ENCODE results near the gene ERMN.

Gene ERMN

GRCh38 chr2:157301307-157301706, 24.3 kb downstream of the ERMN start:
- no peaks in the 10 kb centered on the region for H3F3A ChIP-seq (ENCODE audit: insufficient read depth, low read length)

DNA sequence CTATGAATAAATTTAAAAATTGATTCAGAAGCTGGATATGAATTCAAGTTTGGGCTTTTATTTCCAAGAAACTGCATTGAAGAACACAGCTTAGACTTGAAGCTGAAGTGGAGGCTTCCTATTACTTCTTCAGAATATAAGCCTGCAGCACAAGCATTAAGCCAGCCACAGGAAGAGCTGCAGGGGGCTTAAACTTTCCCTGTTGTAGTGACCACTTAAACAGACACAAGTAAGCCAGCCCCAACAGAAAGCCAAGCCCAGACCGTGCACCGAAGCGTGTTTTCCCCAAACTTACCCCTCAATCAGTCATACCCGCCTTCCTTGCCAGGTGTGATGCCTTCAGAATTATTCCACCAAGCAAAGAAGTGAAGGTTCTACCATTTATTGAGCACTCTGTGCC, 28.7 kb downstream of the ERMN start:
- Histone ChIP-seq H3K79me2 (ENCODE audit: insufficient read depth, low read length) (no peaks in the 10 kb centered on the region), H3K36me3 (ENCODE audit: insufficient read depth, low read length) (no peaks in the 10 kb centered on the region), H3K4me1 (ENCODE audit: insufficient read depth, low read length, severe bottlenecking) (no peaks in the 10 kb centered on the region), H3K9me2 (ENCODE audit: low read depth, low read length) (no peaks in the 10 kb centered on the region), H3F3A (ENCODE audit: insufficient read depth, low read length) (no peaks in the 10 kb centered on the region), H3K27me3 (ENCODE audit: insufficient read depth, low read length) (no peaks in the 10 kb centered on the region), H3K4me2 (ENCODE audit: low read length) (no peak overlapping the region), H4K20me1 (ENCODE audit: insufficient read depth, low read length) (no peaks in the 10 kb centered on the region), H3K27ac (ENCODE audit: low read depth, low read length, poor library complexity, severe bottlenecking) (no peak overlapping the region), H3K9me3 (ENCODE audit: low read length) (no peaks in the 10 kb centered on the region), H3K4me3 (ENCODE audit: low read depth, low read length, poor library complexity, severe bottlenecking) (no peak overlapping the region), H3K9ac (ENCODE audit: low read length) (no peak overlapping the region), H2AFZ (ENCODE audit: low read length) (no peak overlapping the region)
- TF ChIP-seq, protein P1, sequence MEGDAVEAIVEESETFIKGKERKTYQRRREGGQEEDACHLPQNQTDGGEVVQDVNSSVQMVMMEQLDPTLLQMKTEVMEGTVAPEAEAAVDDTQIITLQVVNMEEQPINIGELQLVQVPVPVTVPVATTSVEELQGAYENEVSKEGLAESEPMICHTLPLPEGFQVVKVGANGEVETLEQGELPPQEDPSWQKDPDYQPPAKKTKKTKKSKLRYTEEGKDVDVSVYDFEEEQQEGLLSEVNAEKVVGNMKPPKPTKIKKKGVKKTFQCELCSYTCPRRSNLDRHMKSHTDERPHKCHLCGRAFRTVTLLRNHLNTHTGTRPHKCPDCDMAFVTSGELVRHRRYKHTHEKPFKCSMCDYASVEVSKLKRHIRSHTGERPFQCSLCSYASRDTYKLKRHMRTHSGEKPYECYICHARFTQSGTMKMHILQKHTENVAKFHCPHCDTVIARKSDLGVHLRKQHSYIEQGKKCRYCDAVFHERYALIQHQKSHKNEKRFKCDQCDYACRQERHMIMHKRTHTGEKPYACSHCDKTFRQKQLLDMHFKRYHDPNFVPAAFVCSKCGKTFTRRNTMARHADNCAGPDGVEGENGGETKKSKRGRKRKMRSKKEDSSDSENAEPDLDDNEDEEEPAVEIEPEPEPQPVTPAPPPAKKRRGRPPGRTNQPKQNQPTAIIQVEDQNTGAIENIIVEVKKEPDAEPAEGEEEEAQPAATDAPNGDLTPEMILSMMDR (IDR thresholded peaks at IDR 0.05; ENCODE audit: low read length): no peak
- TF ChIP-seq EZH2 (IDR thresholded peaks at IDR 0.05; ENCODE audit: borderline replicate concordance, low read length): no peak

More at GRCh38 chr2:157301307-157301706, 24.3 kb downstream of the ERMN start:
- Histone ChIP-seq H4K20me1 (ENCODE audit: insufficient read depth, low read length) (no peaks in the 10 kb centered on the region), H3K4me1 (ENCODE audit: insufficient read depth, low read length, severe bottlenecking) (no peaks in the 10 kb centered on the region), H3K9me3 (ENCODE audit: low read length) (no peaks in the 10 kb centered on the region), H3K4me3 (ENCODE audit: low read depth, low read length, poor library complexity, severe bottlenecking) (no peak overlapping the region), H3K9ac (ENCODE audit: low read length) (no peak overlapping the region), H3K27me3 (ENCODE audit: insufficient read depth, low read length) (no peaks in the 10 kb centered on the region), H3K36me3 (ENCODE audit: insufficient read depth, low read length) (no peaks in the 10 kb centered on the region), H3K9me2 (ENCODE audit: low read depth, low read length) (no peaks in the 10 kb centered on the region), H3K79me2 (ENCODE audit: insufficient read depth, low read length) (no peaks in the 10 kb centered on the region), H3K4me2 (ENCODE audit: low read length) (no peak overlapping the region), H3K27ac (ENCODE audit: low read depth, low read length, poor library complexity, severe bottlenecking) (no peak overlapping the region), H2AFZ (ENCODE audit: low read length) (no peak overlapping the region)
- TF ChIP-seq, protein P1 (IDR thresholded peaks at IDR 0.05; ENCODE audit: low read length): no peak
- no peak for TF ChIP-seq EZH2 (IDR thresholded peaks at IDR 0.05; ENCODE audit: borderline replicate concordance, low read length)

GRCh38 chr2:157296490-157296889, 29.1 kb downstream of the ERMN start:
- Histone ChIP-seq H3K27ac (ENCODE audit: low read depth, low read length, poor library complexity, severe bottlenecking) (no peak overlapping the region), H3K27me3 (ENCODE audit: insufficient read depth, low read length) (no peaks in the 10 kb centered on the region), H3K9me2 (ENCODE audit: low read depth, low read length) (no peaks in the 10 kb centered on the region), H3K4me1 (ENCODE audit: insufficient read depth, low read length, severe bottlenecking) (no peaks in the 10 kb centered on the region), H3K79me2 (ENCODE audit: insufficient read depth, low read length) (no peaks in the 10 kb centered on the region), H3K9me3 (ENCODE audit: low read length) (no peaks in the 10 kb centered on the region), H3K4me3 (ENCODE audit: low read depth, low read length, poor library complexity, severe bottlenecking) (no peak overlapping the region), H3K36me3 (ENCODE audit: insufficient read depth, low read length) (no peaks in the 10 kb centered on the region), H2AFZ (ENCODE audit: low read length) (no peak overlapping the region), H4K20me1 (ENCODE audit: insufficient read depth, low read length) (no peaks in the 10 kb centered on the region), H3K9ac (ENCODE audit: low read length) (no peak overlapping the region), H3F3A (ENCODE audit: insufficient read depth, low read length) (no peaks in the 10 kb centered on the region), H3K4me2 (ENCODE audit: low read length) (no peak overlapping the region)
- TF ChIP-seq, protein P1 (IDR thresholded peaks at IDR 0.05; ENCODE audit: low read length): no peak
- TF ChIP-seq EZH2 (IDR thresholded peaks at IDR 0.05; ENCODE audit: borderline replicate concordance, low read length): no peak

Data from OCI-LY1 (cell line).